Uterus (tissue), 4 donors: ENCODE results near the gene MAP4. TPM values are rescaled to one million over a fixed set of nuclear protein-coding genes. Genes with fewer than 3 reads are reported as not detected.

Experiments used
- DNase-seq, 2 donors: peaks; one replicate each; pipeline ENCODE4 v3.0.0-alpha.2; 2019 to 2020
- H3K27ac ChIP-seq, 2 donors: fragments of 200-600 bp; sonication (generic); 1 replicate in 1 of 2; 2 replicates in 1 of 2; pipeline ENCODE4 v1.5.1; 2016 to 2018
- H3K27me3 ChIP-seq, 2 donors: fragments of 200-600 bp; sonication (generic); one replicate each; pipeline ENCODE4 v1.5.1; 2018 to 2019; ENCODE audit warnings: control low read depth in 1 of 2
- H3K36me3 ChIP-seq, 2 donors: fragments of 200-600 bp; sonication (generic); one replicate each; pipeline ENCODE4 v1.5.1; 2019; ENCODE audit warnings: control low read depth in 1 of 2
- H3K4me1 ChIP-seq, 2 donors: fragments of 200-600 bp; sonication (generic); one replicate each; pipeline ENCODE4 v1.5.1; 2018 to 2019; ENCODE audit warnings: control low read depth in 1 of 2
- H3K4me3 ChIP-seq, 2 donors: fragments of 200-600 bp; sonication (generic); 1 replicate in 1 of 2; 2 replicates in 1 of 2; pipeline ENCODE4 v1.5.1; 2018 to 2019; ENCODE audit warnings: mild to moderate bottlenecking in 1 of 2
- H3K9me3 ChIP-seq, 2 donors: fragments of 200-600 bp; sonication (generic); one replicate each; pipeline ENCODE4 v1.5.1; 2019; ENCODE audit warnings: control low read depth in 1 of 2
- POLR2A ChIP-seq, 2 donors: fragments of 450-650 bp; IDR thresholded peaks; one replicate each; pipeline ENCODE4 v1.6.1; 2016; ENCODE audit warnings: antibody characterized with exemption in 2 of 2, mild to moderate bottlenecking in 1 of 2, moderate library complexity in 1 of 2
- intact Hi-C: fragments of 100-400 bp; cut with DNase I; formaldehyde crosslinking; loops from one replicate; pipeline ENCODE4 v1.15.1; 2023; ENCODE audit warnings: low total_unique reads
- total RNA-seq, 4 donors: library from RNA; depleted of rRNA in 3 of 4; stranded (reverse); fragments of >200 nt in 3 of 4; gene quantifications; one replicate each; pipeline versions ENCODE4 v1.1.0 to v1.2.4, GENCODE V29; 2014 to 2023
- TF ChIP-seq, protein P1 (sequence below), 4 experiments: fragments of 200-600 bp in 2 of 4; fragments of 450-650 bp in 2 of 4; sonication (generic) in 2 of 4; IDR thresholded peaks; one replicate each; pipeline ENCODE4 v1.5.1; 2016 to 2019; ENCODE audit warnings: antibody characterized with exemption in 4 of 4, mild to moderate bottlenecking in 2 of 4, moderate library complexity in 1 of 4
- donor health status: DM: yes; HTN: yes; CAD: no.

MAP4 gene
- total RNA-seq, 4 donors from 2014 or later, result 51.5 to 264 (median 79.7) TPM

DNA sequence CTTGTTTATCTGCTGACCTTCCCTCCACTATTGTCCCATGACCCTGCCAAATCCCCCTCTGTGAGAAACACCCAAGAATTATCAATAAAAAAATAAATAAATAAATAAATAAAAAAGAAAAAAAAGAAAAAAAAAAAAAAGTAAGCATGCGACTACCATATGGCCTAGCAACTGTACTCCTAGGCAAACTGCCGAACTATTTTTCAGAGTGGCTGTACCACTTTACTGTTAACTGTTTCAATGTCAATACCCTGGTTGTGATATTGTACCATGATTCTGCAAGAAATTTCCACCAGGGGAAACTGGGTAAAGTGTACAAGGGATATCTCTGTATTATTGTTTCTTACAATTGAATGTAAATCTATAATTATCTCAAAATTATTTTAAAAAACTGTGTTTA, 41.3 kb upstream of the MAP4 start:
- H3K9me3 ChIP-seq, result no peaks in the 10 kb centered on the region
- TF ChIP-seq, protein P1, sequence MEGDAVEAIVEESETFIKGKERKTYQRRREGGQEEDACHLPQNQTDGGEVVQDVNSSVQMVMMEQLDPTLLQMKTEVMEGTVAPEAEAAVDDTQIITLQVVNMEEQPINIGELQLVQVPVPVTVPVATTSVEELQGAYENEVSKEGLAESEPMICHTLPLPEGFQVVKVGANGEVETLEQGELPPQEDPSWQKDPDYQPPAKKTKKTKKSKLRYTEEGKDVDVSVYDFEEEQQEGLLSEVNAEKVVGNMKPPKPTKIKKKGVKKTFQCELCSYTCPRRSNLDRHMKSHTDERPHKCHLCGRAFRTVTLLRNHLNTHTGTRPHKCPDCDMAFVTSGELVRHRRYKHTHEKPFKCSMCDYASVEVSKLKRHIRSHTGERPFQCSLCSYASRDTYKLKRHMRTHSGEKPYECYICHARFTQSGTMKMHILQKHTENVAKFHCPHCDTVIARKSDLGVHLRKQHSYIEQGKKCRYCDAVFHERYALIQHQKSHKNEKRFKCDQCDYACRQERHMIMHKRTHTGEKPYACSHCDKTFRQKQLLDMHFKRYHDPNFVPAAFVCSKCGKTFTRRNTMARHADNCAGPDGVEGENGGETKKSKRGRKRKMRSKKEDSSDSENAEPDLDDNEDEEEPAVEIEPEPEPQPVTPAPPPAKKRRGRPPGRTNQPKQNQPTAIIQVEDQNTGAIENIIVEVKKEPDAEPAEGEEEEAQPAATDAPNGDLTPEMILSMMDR (IDR thresholded peaks at IDR 0.05), result no peak
- no peak for TF ChIP-seq POLR2A (IDR thresholded peaks at IDR 0.05)
- peak overlapping the region in 1 of 2 donors; percentile 10 for H3K27ac ChIP-seq
- no peak overlapping the region for H3K4me3 ChIP-seq
- peaks cover 5 to 10% of the 10 kb centered on the region in 2 donors for H3K4me1 ChIP-seq
- DNase-seq, result no peak
- intact Hi-C loops, result no loop called here
- no peaks in the 10 kb centered on the region for H3K27me3 ChIP-seq
- no peaks in the 10 kb centered on the region for H3K36me3 ChIP-seq

DNA sequence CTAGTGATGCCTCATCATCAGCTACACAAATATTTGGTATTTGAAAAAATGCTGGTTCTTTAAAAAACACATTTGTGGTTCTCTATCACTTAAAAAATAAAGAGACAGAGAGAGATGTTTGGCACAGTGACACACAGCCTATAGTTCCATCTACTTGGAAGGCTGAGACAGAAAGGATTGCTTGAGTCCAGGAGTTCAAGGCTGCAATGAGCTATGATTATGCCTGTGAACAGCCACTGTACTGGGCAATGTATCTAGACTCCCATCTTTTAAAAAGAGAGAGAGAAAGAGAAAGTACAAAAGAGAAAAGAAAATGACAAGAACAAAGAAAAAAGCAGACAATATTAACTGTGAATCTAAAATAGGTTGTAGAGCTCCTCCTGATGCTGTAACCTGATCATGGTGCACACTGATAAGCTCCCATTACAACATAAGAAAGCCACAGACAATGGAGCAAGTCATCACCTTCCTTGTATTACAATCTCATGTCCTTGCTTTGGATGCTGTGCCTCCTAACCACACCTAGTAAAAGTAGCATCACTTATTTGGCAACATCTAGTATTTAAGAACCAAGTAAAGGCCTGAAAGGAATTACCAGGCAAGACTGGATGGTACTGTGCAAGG, 31.7 kb upstream of the MAP4 start:
- intact Hi-C loops, result no loop called here
- H3K4me3 ChIP-seq, result no peak overlapping the region
- H3K36me3 ChIP-seq, result no peaks in the 10 kb centered on the region
- H3K9me3 ChIP-seq, result no peaks in the 10 kb centered on the region
- no peaks in the 10 kb centered on the region for H3K27me3 ChIP-seq
- TF ChIP-seq, protein P1 (IDR thresholded peaks at IDR 0.05), result no peak
- no peak for TF ChIP-seq POLR2A (IDR thresholded peaks at IDR 0.05)
- no peaks in the 10 kb centered on the region for H3K4me1 ChIP-seq
- DNase-seq, result no peak
- no peak overlapping the region for H3K27ac ChIP-seq

DNA sequence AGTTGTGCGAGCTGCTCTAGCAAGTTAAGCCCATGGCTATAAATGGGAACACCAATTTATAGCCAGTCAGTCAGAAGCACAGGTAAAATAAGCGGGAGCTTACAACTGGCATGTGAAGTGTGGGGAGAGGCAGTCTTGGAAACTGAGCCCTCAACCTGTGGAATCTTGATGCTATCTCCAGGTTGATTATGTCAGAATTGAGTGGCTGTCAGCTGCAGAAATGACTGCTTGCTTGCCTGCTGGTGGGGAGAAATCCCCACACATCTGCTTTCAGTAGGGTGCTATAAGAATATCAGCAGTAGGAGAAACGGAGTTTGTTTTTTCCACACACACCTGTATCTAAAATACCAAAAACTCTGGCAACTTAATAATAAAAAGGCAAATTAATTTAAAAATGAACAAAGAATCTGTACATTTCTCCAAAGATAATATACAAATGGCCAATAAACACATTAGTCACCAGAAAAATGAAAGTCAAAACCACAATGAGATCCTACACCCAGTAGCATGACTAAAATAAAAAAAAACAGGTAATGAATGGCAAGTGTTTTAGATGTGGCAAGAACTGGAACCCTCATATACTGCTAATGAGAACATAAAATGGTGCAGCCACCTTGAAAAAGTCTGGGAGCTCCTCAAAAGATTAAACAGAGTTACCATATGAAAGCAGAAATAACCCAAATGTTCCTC, 26.0 kb upstream of the MAP4 start:
- Histone ChIP-seq H3K36me3 (no peaks in the 10 kb centered on the region), H3K4me3 (no peak overlapping the region), H3K9me3 (no peaks in the 10 kb centered on the region), H3K27ac (no peak overlapping the region), H3K4me1 (peaks cover 5% of the 10 kb centered on the region in 2 donors), H3K27me3 (no peaks in the 10 kb centered on the region)
- no peak for DNase-seq
- intact Hi-C loops, result no loop called here
- TF ChIP-seq POLR2A (IDR thresholded peaks at IDR 0.05), result no peak
- TF ChIP-seq, protein P1 (IDR thresholded peaks at IDR 0.05), result no peak

DNA sequence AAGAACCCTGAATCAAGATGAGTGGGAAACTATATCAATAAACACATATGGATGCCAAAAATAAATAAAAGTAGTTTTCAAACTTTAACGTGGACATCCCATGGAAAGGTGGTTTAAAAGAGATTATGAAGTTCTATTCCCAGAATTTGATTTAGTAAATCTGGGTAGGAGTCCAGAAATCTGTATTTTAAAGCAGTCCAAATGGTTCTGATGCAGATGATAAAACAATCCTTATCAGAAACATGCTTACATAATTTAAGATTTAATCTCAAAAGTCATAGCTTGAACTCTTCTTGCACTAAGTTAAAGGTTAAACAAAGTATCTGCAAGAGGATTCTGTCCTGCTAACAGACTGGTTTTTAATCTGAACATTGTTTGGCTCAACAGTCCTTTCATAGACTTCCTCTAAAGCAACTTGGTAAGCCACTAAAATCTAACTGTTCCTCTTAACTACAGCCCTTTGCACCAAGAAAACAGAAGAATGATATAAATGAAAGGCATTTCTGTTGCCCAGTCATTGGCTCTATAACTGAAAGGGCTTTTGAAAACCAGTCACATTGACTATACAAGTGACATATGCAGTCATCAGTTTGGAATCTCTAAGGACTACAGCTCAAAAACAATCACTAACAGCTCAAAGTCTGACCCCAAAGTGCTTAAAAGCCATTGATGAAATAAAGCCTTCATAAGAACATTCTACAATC, 23.4 kb upstream of the MAP4 start:
- TF ChIP-seq, protein P1 (IDR thresholded peaks at IDR 0.05), result no peak
- H3K4me1 ChIP-seq, result peaks cover 5 to 6% of the 10 kb centered on the region in 2 donors
- H3K27me3 ChIP-seq, result no peaks in the 10 kb centered on the region
- no peaks in the 10 kb centered on the region for H3K36me3 ChIP-seq
- H3K9me3 ChIP-seq, result no peaks in the 10 kb centered on the region
- H3K27ac ChIP-seq, result peak overlapping the region; percentile 57 to 64
- intact Hi-C loops, result no loop called here
- no peak for DNase-seq
- H3K4me3 ChIP-seq, result no peak overlapping the region

DNA sequence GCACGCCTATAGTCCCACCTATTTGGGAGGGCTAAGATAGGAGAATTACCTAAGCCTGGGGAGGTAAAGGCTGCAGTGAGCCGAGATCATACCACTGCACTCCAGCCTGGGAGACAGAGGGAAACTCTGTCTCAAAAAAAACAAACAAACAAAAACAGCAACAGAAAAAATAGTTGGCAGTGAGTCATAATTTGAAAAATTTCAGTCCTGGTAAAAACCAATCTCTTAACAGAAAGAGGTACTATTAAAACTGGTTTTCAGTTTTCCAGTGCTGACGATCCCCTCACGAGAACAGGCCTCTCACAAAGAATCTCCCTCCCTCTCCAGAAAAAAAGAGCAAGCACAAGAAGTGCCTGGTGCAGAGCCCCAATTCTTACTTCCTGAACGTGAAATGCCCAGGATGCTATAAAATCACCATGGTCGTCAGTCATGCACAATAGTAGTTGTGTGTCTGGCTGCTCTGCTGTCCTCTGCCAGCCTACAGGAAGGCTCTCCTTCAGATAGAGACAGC, 22.8 kb upstream of the MAP4 start:
- peak overlapping the region; percentile 57 to 64 for H3K27ac ChIP-seq
- TF ChIP-seq POLR2A (IDR thresholded peaks at IDR 0.05), result no peak
- TF ChIP-seq, protein P1 (IDR thresholded peaks at IDR 0.05), result no peak
- H3K4me1 ChIP-seq, result peaks cover 5 to 12% of the 10 kb centered on the region in 2 donors
- DNase-seq, result no peak
- intact Hi-C loops, result no loop called here
- H3K9me3 ChIP-seq, result no peaks in the 10 kb centered on the region
- H3K27me3 ChIP-seq, result no peaks in the 10 kb centered on the region
- no peak overlapping the region for H3K4me3 ChIP-seq
- H3K36me3 ChIP-seq, result no peaks in the 10 kb centered on the region
